NOMO-1 treated with DMSO at 0.1 percent for 48 hours (cell line): ENCODE data around the gene OXER1.
"Not testable (repeated sequence)": the region's sequence is repeated elsewhere in the genome, so short reads cannot be mapped to it uniquely, and the experiment has no call there.

ENCODE experiments used
- DNase-seq: peaks from one replicate; lab custom pipeline; 2025; ENCODE audit not compliant: unreplicated experiment; lab: John Stamatoyannopoulos, UW

The OXER1 gene

DNA sequence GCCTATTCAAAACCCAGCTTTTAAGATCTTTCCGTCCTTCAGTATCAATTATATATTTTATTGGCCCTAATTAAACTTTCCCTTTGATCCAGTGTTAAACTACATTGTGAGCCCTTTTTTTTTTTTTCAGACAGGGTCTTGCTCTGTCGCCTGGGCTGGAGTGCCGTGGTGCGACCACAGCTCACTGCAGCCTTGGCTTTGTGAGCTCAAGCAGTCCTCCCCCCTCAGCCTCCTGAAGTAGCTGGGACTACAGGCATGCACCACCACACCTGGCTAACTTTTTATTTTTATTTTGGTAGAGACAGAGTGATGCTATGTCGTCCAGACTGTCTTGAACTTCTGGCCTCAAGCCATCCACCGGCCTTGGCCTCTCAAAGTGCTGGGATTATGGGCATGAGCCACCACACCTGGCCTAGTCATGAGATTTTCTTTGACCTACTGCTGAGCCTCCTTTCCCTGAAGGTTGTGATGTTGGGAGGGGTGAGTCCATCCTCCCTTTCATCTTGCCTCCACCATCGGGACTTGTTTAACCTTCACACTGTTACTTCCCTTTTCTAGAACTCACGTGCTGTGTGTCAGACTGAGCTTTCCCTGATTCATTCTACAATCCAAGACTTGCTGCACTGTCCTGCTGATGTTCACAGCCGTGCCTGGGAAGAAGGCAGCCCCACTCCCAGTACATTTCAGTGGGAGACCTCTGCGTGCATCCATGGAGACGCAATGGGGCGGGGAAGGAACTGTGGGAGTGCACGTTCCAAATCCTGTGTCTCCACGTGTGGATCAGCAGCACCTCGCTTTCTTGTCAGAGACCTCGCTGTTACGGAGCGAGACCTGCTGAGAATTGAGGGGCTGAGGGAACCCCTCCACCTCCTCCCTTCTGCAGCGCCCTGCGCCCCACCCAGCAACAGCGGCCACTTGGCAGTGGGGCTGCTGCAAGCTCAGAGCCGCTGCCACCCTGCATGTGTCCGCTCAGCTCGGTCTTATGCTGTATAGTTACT lies 10.8 kb downstream of the OXER1 start:
- DNase-seq: peak; percentile 66

DNA sequence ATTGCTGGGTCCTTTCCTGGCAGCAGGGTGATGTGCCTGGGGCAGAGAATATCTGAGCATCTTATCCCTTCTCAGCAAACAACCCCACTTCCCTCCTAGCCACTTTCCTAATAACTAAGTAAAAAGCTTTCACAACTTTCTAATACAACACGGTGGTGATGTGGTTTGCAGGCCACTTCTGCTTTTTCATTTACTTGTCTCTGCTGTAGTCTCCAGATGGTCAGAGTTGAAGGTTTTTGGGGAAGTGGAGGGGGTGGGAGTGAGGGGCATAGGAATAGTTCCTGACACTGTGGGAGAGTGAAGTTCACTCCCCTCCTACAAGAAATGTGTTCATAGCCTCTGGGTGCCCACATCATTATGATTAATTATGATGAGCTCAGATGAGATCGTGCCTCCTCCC lies 11.6 kb downstream of the OXER1 start:
- DNase-seq: peak; percentile 96

DNA sequence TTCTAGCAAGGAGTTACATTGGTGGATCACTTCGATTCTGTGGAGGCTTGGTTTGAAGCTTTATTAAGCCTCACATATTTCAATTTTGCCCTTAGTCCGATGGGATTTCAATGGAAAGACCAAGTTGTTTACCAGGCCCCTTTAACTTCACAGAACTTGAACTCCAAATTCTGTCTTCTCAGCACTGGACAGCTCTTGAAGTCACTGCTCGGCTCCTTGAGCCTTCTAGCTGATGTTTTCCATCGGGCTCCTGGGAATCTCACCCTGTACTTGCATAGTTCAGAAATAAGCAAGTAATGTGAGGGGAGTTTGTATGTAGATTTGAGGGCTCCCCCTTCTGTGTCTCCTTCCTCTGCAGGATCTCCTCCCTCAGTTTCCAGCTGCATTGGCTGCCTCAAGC lies 15.1 kb downstream of the OXER1 start:
- DNase-seq: no peak

DNA sequence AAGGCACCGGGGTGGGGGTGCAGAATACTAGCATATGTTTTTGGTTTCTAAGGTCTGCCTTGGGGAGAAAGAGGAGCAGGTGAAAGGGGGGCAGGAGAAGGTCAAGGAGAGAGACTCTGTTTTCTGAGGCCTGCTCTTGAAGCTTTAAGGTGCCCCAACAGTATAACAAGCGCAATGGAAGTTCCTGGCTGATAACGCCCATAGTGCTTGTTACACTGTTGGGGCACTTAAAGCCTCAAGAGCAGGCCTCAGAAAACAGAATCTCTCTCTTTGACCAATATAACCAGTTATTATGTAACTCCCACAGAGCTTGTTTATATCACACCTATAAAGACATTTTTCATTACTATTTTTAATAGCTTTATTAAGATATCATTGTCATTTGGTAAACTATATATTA lies 16.5 kb downstream of the OXER1 start:
- no peak for DNase-seq

DNA sequence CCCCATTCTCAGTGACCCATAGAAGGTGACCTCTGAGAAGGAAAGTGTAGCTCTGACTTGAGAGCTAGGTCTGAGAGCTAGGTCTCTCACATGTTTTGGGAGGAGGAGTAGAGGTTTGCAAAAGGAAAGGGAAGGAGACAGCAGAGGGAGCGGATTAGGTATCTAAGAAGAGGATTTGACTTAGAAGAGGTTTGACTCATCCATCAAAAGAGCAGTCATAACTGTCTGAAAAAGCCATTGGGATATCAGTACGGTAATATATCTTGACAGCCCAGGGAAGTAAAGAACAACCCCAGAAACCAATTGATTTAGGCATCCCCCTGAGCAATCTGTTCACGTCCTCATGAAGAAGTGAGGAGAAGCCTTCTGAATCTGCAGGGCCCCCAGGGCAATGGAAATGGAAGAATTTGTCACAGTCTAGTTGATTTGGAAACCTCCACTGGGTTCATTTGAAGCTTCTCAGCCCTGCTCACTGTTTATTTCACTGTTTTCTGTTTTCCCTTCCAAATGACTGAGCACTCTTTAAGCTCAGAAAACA lies 19.3 kb downstream of the OXER1 start:
- DNase-seq: no peak

DNA sequence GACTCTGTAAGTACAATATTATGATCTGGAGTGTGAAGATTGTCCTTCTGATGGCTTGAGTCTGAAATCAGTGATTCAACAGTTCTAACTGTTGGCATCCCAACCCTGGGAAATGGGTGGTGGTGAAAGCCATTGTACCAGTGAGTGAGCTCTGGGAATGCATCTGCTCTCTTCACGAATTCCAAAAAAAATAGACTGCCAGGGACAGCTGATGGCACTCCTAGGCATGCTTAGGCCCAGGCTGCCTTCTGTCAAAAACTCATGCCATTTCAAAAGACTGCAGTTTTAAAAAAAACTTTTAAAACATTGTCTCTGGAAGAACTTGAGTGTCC lies 20.3 kb downstream of the OXER1 start:
- no peak for DNase-seq

DNA sequence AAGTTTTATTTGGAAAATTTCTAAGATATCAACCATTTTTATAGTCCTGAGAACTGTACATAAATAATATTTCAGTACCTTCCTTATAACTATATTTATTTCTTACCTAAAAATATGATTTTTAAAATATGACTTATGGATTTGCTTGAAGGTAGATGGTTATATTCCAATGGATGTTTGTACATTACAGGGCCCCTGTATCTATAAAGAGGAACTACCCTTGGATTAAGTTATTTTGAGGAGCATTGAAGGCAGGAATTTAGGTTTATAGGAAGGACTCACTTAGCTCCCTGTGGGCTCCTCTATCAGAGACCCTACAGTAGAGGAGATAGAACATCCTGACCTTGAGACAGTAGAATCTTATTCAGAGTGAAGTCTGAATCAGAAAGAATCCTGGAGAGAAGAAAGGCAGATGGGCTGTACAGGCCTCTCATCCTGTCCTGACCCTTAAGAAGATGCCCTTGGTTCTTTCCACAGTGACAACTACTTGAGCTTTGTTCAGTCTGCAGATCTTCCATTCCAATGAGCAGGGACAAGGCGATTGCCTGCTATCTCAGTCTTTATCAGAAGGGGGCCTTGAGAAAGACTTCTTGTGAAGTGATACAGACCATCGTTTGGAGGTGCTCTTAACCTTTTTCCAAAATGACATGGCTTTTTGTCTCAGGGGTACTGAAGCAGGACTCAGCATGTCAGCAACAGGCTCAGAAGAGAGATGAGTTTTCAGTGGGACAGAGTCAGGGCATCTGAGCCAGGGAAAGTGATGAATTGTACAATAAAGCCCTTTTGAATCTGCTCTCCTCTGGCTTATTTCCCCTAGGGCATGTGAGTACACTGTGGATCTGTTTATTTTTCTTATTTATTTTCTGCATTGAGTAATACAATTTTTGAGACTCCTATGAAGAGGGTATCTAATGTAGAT lies 20.9 kb downstream of the OXER1 start:
- no peak for DNase-seq

DNA sequence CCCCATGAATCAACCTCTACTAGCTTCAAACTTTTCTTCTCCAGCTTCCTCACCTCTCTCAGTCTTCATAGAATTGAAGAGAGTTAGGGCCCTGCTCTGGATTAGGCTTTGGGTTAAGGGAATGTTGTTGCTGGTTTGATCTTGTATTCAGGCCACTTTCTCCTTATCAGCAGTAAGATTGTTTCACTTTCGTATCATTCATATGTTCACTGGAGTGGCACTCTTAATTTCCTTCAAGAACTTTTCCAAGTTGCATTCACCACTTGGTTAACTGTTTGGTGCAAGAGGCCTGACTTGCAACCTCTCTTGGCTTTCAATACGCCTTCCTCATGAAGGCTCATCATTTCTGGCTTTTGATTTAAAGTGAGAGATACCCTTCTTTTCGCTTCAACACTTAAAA lies 22.8 kb downstream of the OXER1 start:
- DNase-seq: no peak

DNA sequence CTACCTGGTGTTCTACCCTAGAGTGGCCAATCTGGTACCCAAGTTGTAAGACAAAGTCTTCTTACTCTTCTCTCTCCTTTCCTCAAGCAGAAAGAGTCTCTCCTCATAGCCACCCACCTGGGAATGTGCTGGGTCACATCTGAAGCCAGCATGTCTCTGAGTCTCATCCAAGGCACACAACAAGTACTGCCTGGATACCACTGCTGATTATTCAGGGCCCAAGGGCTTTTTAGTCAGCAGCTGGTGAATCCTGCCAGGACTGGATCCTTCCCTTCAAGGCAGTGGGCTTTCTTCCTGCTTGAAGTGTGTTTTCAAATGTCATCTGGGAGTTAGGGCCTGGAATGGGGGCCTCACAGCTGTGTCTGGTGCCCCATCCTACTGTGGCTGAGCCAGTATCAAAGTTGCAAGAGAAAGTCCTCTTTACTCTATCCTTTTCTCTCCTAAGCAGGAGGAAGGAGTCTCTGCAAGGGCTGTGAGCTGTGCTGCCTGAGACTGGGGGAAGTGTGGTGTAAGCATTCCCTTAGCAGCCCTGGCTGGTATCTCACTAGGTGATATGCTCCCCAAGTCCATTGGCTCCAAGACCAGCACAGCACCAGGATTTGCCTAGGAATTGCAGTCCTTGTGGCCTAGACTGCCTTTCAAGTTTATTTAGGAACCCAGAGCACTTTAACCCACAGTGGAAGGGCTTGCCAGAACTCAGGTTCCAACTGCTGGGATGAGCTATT lies 27.2 kb downstream of the OXER1 start:
- no peak for DNase-seq

DNA sequence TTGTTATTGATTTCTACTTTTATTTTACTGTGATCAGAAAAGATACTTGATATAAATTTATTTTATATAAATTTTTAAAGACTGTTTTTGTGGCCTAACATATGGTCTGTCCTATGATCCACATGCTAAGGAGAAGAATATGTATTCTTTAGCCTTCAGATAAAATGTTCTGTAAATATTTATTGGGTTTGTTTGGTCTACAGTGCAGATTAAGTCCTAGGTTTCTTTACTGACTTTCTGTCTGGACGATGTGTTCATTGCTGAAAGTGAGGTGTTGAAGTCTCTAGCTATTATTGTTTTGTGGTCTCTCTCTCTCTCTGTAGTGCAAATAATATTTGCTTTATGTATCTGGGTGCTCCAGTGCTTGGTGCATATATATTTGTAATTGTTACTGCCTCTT lies 30.1 kb downstream of the OXER1 start:
- DNase-seq: no peak

DNA sequence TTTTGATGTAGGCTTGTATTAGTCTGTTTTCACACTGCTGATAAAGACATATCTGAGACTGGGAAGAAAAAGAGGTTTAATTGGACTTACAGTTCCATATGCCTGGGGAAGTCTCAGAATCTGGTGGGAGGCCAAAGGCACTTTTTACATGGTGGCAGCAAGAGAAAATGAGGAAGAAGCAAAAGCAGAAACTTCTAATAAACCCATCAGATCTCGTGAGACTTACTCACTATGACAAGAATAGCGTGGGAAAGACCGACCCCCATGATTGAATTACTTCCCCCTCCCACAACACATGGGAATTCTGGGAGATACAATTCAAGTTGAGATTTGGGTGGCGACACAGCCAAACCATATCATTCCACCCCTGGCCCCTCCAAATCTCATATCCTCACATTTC lies 32.6 kb downstream of the OXER1 start:
- DNase-seq: not testable (repeated sequence)

DNA sequence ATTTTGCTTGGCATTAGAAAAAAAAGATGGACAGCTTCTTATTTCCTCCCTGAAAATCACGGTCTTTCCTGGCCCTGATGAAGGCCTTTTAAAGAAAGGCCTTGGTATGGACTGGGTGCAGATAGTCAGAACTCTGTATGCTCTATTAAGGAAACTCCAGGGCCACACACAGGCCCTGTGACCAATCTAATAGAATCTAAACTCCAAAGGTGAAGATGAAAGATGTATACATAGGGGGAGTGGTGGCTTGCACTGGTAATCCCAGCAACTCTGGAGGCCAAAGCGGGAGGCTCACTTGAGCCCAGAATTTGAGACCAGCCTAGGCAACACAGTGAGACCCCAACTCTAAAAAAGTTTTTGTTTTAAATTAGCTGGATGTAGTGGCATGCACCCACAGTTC lies 37.3 kb downstream of the OXER1 start:
- DNase-seq: no peak

DNA sequence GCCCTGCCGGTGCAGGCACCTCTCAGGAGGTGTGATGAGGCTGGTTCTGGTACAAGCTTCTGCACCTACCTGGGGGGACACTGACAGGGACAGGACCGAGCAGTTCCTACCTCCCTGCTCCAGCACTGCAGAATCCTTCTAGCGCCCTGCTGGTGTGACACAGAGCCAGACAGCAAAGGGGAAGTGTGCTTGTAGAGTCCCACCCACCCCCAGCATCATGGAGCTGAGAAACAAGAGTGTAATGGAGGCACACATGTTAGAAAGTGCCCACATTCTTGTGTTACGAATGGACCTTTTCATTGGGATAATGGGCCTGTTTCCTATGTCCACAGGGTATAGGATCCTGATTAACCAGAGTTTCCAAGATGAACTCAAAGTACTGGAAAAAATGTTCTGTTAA lies 38.3 kb downstream of the OXER1 start:
- DNase-seq: no peak

DNA sequence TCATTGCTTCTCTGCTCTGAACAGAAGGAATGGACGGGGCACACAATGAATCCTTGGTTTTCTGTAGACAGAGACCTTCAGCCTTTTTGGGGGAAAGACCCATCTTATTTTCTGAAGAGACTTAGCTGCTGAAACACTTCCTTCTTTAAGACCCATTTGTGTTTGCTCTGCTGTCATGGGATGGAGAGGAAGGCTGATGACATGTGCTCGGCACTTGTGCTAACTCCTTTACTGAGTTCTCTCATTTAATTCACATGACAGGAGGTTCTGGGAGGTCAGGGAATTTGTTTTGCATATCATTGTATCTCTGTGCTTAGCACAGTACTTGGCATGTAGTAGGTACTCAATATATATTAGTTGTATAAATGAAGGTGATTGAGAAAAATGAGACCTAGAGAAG lies 39.0 kb downstream of the OXER1 start:
- no peak for DNase-seq

DNA sequence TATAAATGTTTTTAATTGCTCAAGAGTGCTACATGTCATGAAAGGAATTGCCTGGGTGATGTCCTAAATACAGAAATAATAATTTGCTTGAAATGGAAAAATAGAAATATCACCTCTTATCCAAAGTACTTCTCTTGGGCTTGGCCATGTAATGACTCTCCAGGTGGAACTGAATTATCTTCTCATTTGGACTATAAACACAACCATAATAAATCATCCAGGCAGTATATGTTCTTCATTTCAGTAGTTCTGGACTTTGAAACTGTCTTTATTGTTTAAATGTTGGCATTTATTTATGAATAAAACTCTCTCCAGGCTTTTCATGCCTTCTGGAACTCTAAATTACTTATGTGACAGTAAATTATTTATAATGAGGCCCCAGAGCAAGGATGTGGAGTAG lies 40.5 kb downstream of the OXER1 start:
- DNase-seq: no peak

DNA sequence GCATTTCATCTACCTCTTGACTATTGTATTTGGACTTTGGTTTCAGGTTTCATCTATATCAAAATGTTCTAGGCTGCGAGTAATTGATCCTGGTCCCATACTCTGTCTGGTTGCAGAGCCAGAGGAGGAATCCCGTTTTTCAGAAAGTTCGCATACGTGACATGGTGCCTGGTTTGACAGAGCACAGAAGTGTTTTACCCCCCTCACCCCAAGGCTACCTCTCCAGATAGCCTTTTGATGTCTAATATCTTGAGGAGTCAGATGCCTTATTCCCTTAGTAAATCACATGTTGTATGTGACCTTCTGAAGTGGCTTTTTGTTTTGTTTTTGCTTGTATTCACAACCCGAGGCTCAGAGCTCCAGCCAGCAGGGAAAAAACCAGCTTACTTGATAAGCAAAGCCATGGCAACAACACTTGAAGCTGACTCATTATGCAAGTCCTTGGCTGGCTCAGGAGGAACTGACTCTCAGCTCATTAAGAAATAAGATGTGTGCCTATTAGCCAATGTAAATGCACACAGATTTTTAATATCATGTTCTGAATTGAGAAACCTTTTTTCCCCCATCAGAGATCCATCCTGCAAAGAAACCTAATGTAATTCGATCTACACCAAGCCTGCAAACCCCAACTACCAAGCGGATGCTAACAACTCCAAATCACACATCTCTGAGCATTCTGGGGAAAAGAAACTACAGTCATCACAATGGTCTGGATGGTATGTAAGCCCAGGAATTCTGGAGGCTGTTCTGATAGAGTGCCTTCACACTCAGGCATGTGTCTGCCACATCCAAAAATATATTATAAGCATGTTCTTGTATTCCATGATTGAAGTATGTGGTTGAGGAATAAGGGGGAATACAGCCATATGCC lies 41.4 kb downstream of the OXER1 start:
- DNase-seq: peak; percentile 87

DNA sequence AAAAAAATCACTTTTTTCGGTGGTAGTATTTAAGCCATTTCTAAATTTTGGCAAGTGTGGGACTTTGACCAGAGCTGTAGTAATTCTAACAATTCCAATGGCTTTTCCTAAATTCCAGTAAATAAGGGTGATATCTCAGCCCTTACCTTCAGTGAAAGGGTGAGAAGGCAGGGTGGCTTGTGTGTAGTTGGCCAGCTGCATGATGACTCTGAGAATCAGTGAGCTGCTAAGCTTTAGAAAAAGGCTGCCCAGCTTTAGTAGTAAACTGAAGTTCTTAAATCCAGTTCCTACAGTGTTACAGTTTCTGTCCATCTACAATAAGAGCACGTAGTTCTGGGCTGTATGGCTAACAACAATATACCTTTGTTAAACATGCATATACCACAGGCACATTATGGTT lies 42.0 kb downstream of the OXER1 start:
- DNase-seq: no peak

DNA sequence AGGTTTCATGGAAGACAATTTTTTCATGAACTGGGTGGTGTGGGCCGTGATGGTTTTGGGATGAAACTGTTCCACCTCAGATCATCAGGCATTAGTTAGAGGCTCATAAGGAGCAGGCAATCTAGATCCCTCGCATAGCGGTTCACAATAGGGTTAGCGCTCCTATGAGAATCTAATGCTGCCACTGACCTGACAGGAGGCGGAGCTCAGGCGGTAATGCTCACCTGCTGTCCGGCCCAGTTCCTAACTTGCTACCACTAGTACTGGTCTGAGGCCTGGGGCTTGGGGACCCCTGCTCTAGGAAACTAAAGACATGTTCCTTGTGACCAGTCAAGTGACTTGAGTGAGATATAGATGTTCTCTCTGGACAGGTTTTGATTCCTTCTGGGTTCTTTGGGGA lies 49.2 kb downstream of the OXER1 start:
- no peak for DNase-seq

DNA sequence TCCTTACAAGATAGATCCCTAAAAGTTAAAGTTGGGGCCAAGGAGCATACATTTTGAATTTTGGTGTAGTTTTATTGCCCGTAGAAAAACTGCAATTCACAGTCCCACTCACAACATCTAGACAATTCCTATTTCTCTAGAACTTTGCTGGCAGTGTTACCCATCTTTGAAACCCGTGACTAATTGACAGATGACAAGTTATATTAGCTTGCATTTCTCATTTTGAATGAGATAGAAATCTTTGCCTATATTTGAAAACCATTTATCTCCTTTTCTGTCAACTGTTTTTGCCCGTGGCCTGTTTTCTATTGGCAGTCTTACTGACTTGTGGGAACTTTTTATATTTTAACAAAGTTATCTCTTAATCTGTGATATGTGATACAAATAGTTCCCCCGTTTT lies 50.0 kb downstream of the OXER1 start:
- no peak for DNase-seq

DNA sequence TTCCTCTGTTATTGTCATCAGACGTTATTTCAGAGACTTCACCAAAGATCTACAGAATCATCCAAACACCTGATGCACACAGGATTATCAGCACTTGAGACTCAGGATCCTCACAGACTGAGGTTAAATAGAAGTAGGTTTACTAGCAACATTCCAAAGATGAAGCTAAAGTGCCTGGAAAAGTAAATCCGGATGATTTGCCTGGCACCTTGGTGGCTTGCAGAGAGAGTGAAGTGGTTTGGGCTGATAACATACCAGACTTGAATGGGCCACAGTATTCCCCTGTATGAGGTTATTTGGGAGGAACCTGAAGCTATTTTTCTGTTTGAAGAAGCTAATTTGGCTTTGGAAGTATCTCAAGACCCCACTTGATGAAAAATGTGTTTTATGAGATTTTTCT lies 51.0 kb downstream of the OXER1 start:
- no peak for DNase-seq
